Breast epithelium (tissue), 3 donors: ENCODE results near the gene PITRM1.

ENCODE experiments used
- CTCF ChIP-seq, 3 donors: fragments of 450-650 bp; IDR thresholded peaks; one replicate each; pipeline ENCODE4 v1.5.1; 2016 to 2017; ENCODE audit warnings: antibody characterized with exemption in 3 of 3, mild to moderate bottlenecking in 3 of 3, moderate library complexity in 3 of 3
- POLR2A ChIP-seq: fragments of 450-650 bp; IDR thresholded peaks from one replicate; pipeline ENCODE4 v1.6.1; 2016; ENCODE audit warnings: antibody characterized with exemption, mild to moderate bottlenecking, moderate library complexity

- TF ChIP-seq CTCF (IDR thresholded peaks at IDR 0.05) (no peak), POLR2A (no peak)
These were observed 45.7 kb downstream of the PITRM1 start for GRCh38 chr10:3126741-3127346.
